ES-I3 (cell line): ENCODE results near the gene RASSF3.
"Not testable (repeated sequence)": the region's sequence is repeated elsewhere in the genome, so short reads cannot be mapped to it uniquely, and the experiment has no call there.

Experiments
- H3K36me3 ChIP-seq: 2 replicates; pipeline ENCODE4 v1.6.1; 2013; ENCODE audit warnings: mild to moderate bottlenecking, low read length, control low read depth, moderate library complexity; ENCODE audit not compliant: insufficient read depth
- H3K4me1 ChIP-seq: 2 replicates; pipeline ENCODE4 v1.6.1; 2013; ENCODE audit warnings: mild to moderate bottlenecking, control low read depth, low read length; ENCODE audit not compliant: insufficient read depth
- H3K9ac ChIP-seq: 2 replicates; pipeline ENCODE4 v1.6.1; 2013; ENCODE audit warnings: low read depth, mild to moderate bottlenecking, low read length, moderate library complexity
- H3K9me3 ChIP-seq: 2 replicates; pipeline ENCODE4 v1.6.1; 2013; ENCODE audit warnings: mild to moderate bottlenecking, low read length, moderate library complexity; ENCODE audit not compliant: control insufficient read depth, insufficient read depth

RASSF3 gene

GRCh38 chr12:64582862-64583261 is 27.4 kb upstream of the RASSF3 start:
- Histone ChIP-seq H3K9ac (no peak overlapping the region), H3K4me1 (peaks cover 5% of the 10 kb centered on the region)

GRCh38 chr12:64583395-64583770 is 26.9 kb upstream of the RASSF3 start:
- H3K9ac ChIP-seq, H3K36me3 ChIP-seq, H3K4me1 ChIP-seq, H3K9me3 ChIP-seq: not testable (repeated sequence)

More at GRCh38 chr12:64582862-64583261, 27.4 kb upstream of the RASSF3 start:
- Histone ChIP-seq H3K9me3 (no peaks in the 10 kb centered on the region), H3K36me3 (no peaks in the 10 kb centered on the region)

GRCh38 chr12:64583771-64584421 is 26.4 kb upstream of the RASSF3 start:
- H3K36me3 ChIP-seq = no peaks in the 10 kb centered on the region
- H3K9me3 ChIP-seq = no peaks in the 10 kb centered on the region
- no peak overlapping the region for H3K9ac ChIP-seq
- H3K4me1 ChIP-seq = peaks cover 5% of the 10 kb centered on the region

DNA sequence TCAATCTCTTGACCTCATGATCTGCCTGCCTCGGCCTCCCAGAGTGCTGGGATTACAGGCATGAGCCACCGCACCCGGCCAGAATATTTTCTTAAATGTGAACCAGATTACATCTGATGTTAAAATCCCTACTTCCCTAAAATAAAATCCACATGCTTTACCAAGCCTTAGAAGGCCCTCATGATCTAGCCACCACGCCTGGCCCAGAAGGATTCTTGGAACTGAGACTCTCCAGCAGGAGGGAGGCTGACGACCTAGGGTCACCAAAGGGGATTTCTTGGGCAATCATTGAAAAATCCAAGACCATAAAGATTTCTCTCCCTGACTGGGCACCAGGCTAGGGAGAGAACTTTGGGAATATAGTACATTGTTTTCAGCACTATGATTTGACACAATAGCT is 25.2 kb upstream of the RASSF3 start:
- no peaks in the 10 kb centered on the region for H3K36me3 ChIP-seq
- no peaks in the 10 kb centered on the region for H3K9me3 ChIP-seq
- H3K4me1 ChIP-seq = peaks cover 5% of the 10 kb centered on the region
- H3K9ac ChIP-seq = no peak overlapping the region

GRCh38 chr12:64587447-64587846 is 22.8 kb upstream of the RASSF3 start:
- peaks cover 5% of the 10 kb centered on the region for H3K4me1 ChIP-seq
- H3K9me3 ChIP-seq = no peaks in the 10 kb centered on the region
- no peak overlapping the region for H3K9ac ChIP-seq
- H3K36me3 ChIP-seq = no peaks in the 10 kb centered on the region

DNA sequence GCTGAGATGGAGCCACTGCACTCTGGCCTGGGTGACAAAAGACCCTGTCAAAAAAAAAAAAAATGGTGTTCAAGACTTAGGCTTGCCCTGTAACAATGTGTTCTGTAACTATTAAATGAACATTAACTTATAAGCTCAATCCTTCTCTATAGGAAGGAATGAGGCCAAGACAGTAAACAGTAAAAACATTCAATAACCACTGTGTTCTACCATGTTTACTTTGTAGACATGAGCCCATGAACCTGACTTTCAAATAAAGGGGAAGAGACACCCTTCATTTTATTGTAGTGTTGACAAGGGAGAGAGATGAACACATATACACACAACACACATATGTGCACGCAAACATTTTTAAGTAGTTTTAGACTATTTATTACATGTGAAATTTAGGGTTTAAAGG is 20.1 kb upstream of the RASSF3 start:
- Histone ChIP-seq H3K9ac (no peak overlapping the region), H3K9me3 (no peaks in the 10 kb centered on the region), H3K4me1 (no peaks in the 10 kb centered on the region), H3K36me3 (no peaks in the 10 kb centered on the region)

GRCh38 chr12:64595863-64596793 is 14.2 kb upstream of the RASSF3 start:
- H3K9me3 ChIP-seq = no peaks in the 10 kb centered on the region
- H3K36me3 ChIP-seq = no peaks in the 10 kb centered on the region
- H3K4me1 ChIP-seq = peaks cover 10% of the 10 kb centered on the region
- no peak overlapping the region for H3K9ac ChIP-seq

GRCh38 chr12:64598831-64599230 is 11.5 kb upstream of the RASSF3 start:
- H3K9me3 ChIP-seq = no peaks in the 10 kb centered on the region
- no peak overlapping the region for H3K9ac ChIP-seq
- no peaks in the 10 kb centered on the region for H3K36me3 ChIP-seq
- peaks cover 10% of the 10 kb centered on the region for H3K4me1 ChIP-seq

DNA sequence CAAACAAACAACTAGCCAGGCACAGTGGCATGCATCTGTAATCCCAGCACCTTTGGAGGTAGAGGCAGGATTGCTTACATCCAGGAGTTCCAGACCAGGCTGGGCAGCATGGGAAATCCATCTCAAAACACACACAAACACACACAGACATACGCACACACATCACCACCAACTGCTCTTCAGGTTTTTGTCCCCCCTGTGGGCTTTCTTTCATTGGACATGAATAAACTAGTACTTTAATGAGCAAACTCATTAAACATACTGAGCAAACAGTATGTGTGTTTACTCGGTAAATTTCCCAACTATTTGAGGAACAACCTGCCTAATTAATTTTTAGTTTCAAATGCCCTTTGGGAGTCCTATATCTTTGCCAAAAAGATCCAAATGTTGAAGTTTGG is 10.1 kb upstream of the RASSF3 start:
- peaks cover 10% of the 10 kb centered on the region for H3K4me1 ChIP-seq
- no peaks in the 10 kb centered on the region for H3K9me3 ChIP-seq
- no peak overlapping the region for H3K9ac ChIP-seq
- no peaks in the 10 kb centered on the region for H3K36me3 ChIP-seq

GRCh38 chr12:64603183-64603841 is 7.0 kb upstream of the RASSF3 start:
- H3K9me3 ChIP-seq = no peaks in the 10 kb centered on the region
- no peak overlapping the region for H3K9ac ChIP-seq
- no peaks in the 10 kb centered on the region for H3K36me3 ChIP-seq
- peaks cover 8% of the 10 kb centered on the region for H3K4me1 ChIP-seq

DNA sequence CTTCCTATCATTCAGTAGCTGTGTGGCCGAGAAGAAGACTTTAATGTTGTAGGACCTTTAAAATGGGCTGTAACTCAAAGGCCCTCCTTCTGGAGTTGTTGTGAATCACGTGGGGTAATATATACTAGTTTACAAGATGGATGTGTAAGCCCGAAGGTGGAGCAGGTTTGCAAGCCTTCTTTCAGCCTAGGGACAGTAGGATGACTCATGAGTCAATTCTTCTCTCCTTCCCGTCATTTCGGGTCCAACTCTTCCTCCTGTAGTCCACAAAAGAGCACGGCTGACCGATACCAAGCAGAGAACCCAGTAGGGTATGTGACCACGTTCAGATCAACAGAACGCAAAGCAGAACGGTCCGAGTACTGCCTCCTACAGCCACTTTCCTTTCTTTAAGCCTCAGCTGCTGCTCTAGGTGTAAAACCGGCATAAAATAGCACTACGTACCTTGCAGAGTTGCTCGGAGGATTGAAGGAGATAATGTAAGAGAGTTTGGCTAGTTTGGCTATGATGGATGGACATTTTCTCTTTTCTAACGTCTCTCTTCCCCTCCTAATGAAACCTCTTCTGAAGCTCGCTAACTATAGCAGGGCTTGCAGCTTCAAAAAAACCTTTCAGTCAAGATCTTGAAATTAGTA is 1.3 kb upstream of the RASSF3 start:
- H3K9ac ChIP-seq = peak overlapping the region; percentile 58
- no peaks in the 10 kb centered on the region for H3K36me3 ChIP-seq
- H3K9me3 ChIP-seq = no peaks in the 10 kb centered on the region
- no peaks in the 10 kb centered on the region for H3K4me1 ChIP-seq

DNA sequence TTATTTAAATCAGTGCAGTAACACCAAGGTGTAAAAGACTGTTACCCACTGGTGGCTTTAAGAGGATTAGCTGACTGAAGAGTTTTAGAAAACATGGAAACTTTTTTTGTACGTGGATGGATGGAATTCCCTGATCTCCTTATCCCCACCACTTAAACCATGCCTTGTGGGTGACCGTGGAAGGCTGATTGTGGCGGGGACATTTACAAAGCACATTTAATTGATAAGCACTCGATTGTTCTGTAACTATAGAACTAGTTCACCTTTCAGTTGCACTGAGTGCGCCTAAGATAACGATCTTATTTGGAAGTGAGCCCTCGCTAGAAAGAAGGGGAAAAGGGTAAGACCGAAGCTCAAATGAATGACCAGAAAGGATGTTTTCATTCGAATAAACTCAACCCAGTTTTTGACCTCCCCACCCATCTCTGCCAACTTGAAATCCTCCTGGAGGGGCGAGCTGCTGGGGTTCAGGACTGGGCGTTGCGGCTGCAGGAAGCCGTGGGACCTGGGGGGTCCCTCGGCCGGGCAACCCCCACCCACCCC is 688 bp upstream of the RASSF3 start:
- Histone ChIP-seq H3K9ac (peak overlapping the region; percentile 58), H3K4me1 (no peaks in the 10 kb centered on the region), H3K9me3 (no peaks in the 10 kb centered on the region), H3K36me3 (no peaks in the 10 kb centered on the region)

DNA sequence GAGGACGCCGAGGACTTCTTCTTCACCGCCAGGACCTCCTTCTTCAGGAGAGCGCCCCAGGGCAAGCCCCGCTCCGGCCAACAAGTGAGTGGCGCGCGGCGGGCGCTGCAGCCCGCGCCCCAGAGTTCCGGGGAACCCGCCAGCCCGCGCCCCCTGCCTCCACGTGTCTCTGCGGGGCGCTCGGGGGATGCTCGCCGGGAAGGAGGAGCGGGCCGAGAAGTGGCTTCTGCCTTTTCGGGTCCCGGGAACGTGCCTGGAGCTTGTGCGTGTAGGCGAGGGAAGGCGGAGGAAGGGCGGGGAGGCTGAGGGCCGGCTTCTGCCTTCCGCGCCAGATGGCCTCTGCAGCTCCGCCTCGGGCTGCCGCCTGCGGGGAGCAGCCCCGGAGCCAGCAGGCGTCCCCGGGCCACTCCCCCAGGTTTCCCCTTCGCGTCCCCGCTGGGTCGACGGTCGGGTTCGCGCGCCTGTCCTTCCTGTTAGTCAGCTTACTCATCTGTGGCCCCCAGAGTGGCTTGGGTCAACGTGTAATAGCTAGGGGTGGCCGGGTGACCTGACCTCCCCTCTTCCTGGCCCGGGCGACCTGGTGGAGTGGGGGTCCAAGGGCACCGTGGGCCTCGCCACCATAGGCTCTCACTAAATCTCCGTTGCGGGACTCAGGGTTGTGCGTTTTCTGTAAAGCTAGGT is 505 bp downstream of the RASSF3 start:
- Histone ChIP-seq H3K9ac (peak overlapping the region; percentile 98), H3K36me3 (no peaks in the 10 kb centered on the region), H3K9me3 (no peaks in the 10 kb centered on the region), H3K4me1 (no peaks in the 10 kb centered on the region)
